ENCODE measurements around the gene TMEM263. TPM values are rescaled to one million over a fixed set of nuclear protein-coding genes. Genes with fewer than 3 reads are reported as not detected.

The TMEM263 gene
- total RNA-seq (2022; extraction: Qiagen RNA extraction), result 25.5 to 34.9 TPM (median 29.5 TPM) in 5 replicates

DNA sequence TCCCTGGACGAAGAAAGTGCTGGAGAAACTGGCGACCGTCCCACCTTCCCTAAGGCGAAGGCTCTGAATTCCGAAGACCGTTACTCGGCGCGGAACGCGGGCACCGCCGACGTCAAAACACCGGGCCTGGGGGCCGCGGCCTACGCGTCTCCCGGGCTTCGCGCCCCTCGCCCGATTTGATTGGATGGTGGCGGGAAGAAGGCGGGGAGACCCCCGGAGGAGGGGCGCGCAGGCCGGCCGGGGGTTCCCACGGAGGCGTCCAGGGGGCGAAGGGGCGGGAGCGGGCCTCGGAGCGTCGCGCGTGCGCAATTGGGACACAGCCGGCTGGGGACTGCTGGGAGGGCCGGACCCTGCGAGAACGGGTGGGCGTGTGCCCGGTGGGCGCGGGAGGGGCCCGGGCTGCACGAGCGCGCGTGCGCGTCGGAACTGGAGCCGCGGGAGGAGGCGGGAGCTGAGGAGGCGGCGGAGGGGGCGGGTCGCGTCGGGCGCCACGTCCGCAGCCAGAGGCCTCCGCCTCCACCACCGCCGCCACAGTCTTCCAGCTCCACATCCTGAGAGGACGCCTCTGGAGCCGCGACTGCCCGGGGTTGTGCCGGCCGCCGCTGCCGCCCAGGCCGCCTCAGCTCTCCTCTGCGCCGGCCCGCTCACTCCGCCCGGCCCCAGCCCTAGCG is at the start of gene TMEM263:
Gene TMEM263 (plus strand): TSS at position 531 of the 671 bp plus-strand sequence. CDS start 11,210 bp downstream, outside the sequence.

DNA sequence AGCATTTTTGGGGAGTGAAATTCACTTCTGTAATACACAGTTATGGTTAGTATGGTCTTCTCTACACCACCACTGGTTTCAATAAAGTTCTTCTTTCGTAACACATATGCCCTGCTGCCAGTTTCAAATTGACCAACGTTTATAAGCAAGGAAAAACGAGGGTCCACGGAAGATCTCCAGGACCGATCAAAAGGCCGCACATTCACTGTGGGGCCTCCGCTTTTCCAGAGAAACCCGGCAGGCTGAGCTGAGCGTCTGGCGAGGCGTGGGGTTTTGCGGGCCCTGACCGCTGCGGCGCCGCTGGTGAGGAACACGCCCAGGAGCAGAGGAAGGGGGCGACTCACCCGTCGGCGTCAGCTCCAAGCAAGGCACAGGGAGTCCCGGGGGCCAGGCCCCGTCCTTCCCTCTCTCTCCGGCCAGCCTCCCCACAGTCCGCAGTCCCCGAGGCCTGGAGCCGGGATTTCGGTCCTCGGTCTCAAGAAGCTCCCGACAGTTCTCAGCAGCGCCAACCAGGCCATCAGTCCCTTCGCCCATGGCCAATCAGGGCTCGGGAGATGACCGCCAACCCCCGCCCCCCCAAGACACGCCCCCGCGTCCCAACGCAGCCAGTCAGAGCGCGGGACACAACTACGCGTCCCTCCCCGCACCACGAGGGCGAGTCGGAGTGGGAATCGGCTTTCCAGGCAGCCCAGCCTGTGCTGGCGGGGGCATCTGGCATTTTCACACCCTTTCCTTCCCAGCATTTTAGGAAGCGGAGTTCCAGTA is 31.1 kb downstream of the TMEM263 start, which contains the start of gene MTERF2:
Gene MTERF2 (minus strand): TSS at position 522 of the 765 bp plus-strand sequence. CDS start 8,432 bp downstream, outside the sequence.

Other genes starting within 250 kb of the TMEM263 start
- 7.9 to 12.2 TPM (median 9.1 TPM) in 5 replicates for gene RIC8B, start 181.2 kb upstream of the TMEM263 start, total RNA-seq (2022; extraction: Qiagen RNA extraction)
- 3.1 to 4.1 TPM (median 4.0 TPM) in 5 replicates for gene MTERF2, start 31.2 kb downstream of the TMEM263 start, total RNA-seq (2022; extraction: Qiagen RNA extraction)
- 19.7 to 27.2 TPM (median 22.5 TPM) in 5 replicates for gene CRY1, start 137.6 kb downstream of the TMEM263 start, total RNA-seq (2022; extraction: Qiagen RNA extraction)